Measurements from ENCODE around the gene GNG12.

Gene GNG12

DNA sequence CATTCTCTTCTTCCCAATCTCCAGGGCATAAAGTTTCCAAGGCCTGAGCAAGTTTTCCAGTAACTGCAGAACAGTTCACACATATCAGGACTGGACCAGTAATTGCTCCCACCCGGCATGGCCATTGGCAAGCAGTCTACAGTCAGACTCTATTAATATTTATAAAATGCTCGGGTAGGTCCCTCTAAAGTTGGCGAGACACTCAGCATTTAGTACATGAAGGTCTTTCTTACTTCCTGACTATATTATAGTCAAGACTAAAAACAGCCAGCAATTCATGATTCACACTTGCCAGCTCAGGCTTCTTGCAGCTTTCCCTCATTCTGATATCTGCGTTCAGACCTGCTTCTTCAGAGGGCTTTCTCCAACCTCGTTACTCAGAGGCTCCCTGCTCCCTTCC lies 122.8 kb downstream of the GNG12 start:
- TF ChIP-seq POLR2A (IDR thresholded peaks at IDR 0.05; ENCODE audit: low read length), result no peak
- TF ChIP-seq GATA1 (IDR thresholded peaks at IDR 0.05; ENCODE audit: low read depth, low read length), result no peak
- no peak for DNase-seq

DNA sequence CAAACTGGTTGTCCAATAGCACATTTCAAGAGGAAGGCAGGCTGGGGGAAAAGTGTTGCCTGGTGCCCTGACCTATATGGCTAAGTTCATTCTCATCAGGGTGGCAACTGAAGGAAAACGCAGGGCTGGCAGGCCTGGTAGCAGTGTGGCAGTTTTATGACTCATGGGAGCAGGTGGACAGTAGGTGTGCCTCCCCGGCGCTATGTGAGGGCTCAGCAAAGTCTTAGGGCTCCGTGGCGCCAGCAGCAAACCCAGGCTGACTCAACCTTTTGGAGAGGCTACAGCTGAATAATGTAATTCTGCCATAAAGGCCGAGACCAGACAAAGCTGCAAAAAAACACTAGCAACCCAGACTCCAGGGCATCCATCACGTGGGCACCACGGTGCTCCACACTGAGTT lies 124.7 kb downstream of the GNG12 start:
- DNase-seq, result no peak
- TF ChIP-seq POLR2A (IDR thresholded peaks at IDR 0.05; ENCODE audit: low read length), result no peak

DNA sequence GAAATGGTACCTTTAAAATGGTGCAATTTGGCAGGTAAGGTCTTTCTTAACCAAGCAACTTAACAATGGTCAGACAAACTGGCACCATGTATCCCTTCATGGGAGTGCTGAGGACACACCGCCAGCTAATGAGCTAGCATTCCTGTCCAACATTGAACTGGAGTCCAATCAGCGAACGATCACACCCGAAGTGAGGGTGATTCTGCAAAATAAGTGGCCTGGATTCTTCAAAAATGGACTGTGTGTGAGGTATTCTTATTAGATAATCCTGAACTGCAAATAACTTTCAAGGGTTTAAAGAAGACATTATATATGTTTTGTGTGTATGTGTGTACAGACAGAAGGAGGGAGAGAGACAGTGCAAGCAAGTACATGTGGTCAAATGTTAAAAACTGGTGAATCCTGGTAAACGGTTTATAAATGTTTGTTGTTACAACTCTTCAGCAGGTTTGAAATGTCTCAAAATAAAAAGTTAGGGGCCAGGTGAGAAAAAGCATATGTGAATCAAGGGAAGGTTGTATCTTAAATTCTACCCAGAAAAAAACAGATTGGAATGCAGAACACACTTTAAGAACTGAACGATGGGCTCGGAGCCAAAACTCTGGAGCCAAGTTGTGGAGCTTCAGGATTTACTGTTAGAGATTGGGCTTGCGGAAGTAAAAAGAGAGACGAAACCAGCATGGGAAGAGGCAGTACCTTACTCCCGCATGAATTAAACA lies 127.4 kb downstream of the GNG12 start:
- no peak for TF ChIP-seq POLR2A (IDR thresholded peaks at IDR 0.05; ENCODE audit: low read length)
- TF ChIP-seq GATA1 (IDR thresholded peaks at IDR 0.05; ENCODE audit: low read depth, low read length), result no peak
- no peak for DNase-seq

DNA sequence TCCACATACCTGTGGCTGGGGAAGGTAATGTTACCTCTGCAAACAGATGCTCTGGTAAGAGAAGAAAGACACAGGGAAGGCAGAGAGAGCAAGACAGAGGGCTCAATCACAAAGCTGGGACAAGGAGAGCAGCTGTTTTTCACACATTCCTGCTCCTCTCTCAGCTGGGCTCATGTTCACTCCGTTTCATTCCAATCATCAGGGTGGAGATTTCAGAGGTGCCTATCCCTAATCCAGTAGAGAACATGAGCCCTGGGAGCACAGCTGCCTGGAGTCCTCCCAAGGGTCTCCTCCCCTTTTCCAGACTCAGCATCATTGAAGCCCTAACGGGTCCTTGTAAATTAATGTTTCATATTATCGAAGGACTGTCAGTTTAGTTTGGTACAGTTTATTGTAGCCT lies 128.9 kb downstream of the GNG12 start:
- no peak for TF ChIP-seq GATA1 (IDR thresholded peaks at IDR 0.05; ENCODE audit: low read depth, low read length)
- no peak for TF ChIP-seq POLR2A (IDR thresholded peaks at IDR 0.05; ENCODE audit: low read length)
- DNase-seq, result no peak

DNA sequence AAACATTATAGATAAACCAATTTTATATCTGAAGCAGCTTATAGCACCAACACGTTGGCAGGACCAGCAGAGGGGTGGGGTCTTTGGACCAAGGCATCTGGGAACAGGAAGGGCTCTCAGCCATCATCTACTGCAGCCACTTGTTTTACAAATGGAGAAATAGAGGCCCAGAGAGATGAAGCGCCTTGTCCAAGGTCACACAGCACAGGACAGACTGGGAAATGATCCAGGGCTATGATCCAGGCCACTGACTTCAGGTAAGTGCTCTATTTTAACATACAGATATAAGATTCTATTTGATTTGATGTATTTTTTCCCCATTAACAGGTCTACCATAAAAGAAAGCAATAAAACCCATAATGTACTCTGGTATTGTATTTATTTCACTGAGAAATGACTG lies 131.4 kb downstream of the GNG12 start:
- no peak for DNase-seq
- TF ChIP-seq POLR2A (IDR thresholded peaks at IDR 0.05; ENCODE audit: low read length) (no peak), GATA1 (IDR thresholded peaks at IDR 0.05; ENCODE audit: low read depth, low read length) (no peak)

DNA sequence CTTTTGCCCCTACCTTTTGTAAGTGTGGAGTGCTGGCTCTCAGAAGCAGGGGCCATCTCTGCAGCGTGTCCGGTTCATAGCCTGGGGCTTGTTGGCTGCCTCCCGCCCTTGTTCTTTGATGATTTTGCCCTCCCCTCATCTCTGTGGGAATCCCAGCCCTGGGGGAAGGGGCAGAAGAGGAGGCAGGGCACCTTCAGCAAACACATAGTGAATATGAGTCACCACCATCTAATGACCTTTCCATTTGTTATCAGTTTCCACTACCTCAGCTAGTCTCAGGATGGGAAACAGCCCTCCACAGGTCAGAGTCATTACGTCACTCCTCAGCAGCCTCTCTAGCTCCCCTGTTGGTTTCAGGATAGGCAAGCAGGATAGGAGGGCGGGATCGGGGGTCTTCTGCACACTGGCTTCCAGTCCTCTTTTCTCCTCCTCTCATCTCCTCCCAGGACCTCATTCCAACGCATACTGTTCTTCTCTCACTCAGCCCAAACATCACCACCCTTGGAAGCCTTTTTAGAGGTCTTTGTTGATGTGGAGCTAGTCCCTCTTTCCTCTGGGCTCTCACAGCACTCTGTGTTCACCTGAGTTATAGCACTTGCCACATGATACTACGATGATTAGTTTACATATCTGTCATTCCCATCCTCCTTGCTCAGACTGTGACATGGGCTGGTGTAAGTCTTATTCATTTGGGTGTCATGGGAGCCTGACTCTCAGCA lies 132.4 kb downstream of the GNG12 start:
- peak; percentile 74 to 84 for DNase-seq
- TF ChIP-seq POLR2A (IDR thresholded peaks at IDR 0.05; ENCODE audit: low read length), result no peak
- TF ChIP-seq GATA1 (IDR thresholded peaks at IDR 0.05; ENCODE audit: low read depth, low read length), result no peak

DNA sequence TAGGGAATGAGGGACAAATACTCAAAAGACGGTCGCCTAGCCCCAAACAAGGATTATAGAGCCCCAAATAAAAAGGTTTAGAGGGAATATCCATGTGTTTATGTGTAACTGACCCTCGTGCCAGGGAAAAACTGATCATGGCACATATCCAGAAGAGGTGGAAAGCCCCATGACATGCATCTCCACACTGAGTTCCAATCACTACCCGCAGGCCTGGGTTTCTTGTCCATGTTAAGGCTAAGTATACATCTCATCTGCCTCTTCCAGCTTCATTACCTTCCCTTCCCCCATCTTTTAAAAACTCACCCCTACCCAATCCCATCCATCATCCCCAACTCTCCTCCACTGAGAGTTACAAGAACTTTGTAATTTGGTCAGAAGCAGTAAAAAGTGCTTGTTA lies 133.0 kb downstream of the GNG12 start:
- no peak for DNase-seq
- TF ChIP-seq GATA1 (IDR thresholded peaks at IDR 0.05; ENCODE audit: low read depth, low read length) (no peak), POLR2A (IDR thresholded peaks at IDR 0.05; ENCODE audit: low read length) (no peak)

DNA sequence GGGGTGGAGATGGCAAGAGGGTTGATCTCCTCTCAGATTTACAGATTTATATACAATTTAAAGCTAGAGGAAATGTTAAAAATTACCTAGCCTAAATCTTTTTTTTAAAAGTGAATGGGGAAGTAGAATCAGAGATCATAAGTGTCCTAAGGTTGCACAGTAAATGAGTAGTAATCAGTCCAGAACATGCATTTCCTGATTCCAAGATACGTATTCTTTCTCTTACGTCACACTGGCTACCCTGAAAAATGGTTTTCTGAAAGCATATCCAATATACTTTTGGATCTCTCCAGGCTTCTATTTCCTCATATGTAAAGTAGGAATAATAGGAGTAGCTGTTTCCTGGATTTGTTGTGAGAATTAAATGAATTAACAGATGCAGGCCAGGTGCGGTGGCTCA lies 136.6 kb downstream of the GNG12 start:
- DNase-seq, result peak in 1 of 2 experiments; percentile 39
- TF ChIP-seq GATA1 (IDR thresholded peaks at IDR 0.05; ENCODE audit: low read depth, low read length) (no peak), POLR2A (IDR thresholded peaks at IDR 0.05; ENCODE audit: low read length) (no peak)

DNA sequence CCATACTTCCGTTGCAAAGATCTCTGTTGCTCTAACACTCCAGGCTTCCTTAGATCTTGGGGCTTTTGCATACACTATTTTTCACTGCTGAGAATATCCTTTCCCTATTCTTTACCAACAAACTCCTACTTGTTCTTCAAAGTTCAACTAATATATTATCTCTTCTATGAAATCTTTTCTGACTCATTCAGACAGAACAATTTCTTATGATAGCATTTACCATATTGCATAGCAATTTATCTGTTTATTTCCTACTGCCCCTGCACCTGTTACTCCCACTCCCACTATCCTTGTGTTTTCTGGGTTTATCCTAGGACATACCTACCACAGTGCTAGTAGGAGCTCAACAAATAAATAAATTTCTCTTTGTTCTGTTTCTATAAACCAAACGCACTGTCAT lies 137.3 kb downstream of the GNG12 start:
- peak; percentile 23 to 42 for DNase-seq
- TF ChIP-seq GATA1 (IDR thresholded peaks at IDR 0.05; ENCODE audit: low read depth, low read length) (no peak), POLR2A (IDR thresholded peaks at IDR 0.05; ENCODE audit: low read length) (no peak)

DNA sequence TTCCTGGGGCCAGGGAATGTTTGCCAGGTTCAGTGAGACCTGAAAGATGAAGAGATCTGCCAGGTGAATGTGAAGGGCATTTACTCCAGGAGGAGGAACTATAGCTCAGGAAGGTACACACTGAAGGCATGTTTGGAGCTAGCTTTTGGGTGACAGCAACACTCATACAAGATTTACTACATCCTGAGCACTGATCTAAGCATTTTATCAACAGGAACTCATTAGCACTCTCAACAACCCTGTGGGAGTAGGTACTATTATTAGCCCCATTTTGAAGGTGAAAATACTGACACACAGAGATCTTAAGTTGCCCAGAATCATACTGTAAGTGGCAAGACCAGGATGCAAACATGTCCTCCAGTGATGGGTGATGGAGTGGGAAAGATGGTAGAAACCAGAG lies 141.6 kb downstream of the GNG12 start:
- DNase-seq, result no peak
- TF ChIP-seq GATA1 (IDR thresholded peaks at IDR 0.05; ENCODE audit: low read depth, low read length), result no peak
- no peak for TF ChIP-seq POLR2A (IDR thresholded peaks at IDR 0.05; ENCODE audit: low read length)

DNA sequence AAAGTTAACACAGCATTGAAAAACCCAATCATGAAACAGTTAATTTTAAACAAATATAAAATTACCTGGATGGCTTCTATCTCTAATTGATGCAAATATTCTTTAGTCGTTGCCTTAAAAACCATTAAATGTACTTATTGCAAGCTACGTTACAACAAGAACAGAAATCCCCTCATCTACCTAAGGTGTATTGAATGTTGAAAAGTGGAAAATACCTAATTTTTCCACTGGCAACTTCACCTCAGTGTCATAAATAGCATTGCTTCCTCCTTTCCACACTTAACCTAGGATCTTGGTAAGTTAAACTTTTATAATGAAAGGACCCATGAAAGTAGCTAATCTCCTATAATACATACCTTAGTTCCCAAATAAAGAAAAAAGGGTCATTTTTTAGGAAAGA lies 142.9 kb downstream of the GNG12 start:
- DNase-seq, result no peak
- TF ChIP-seq GATA1 (IDR thresholded peaks at IDR 0.05; ENCODE audit: low read depth, low read length) (no peak), POLR2A (IDR thresholded peaks at IDR 0.05; ENCODE audit: low read length) (no peak)

DNA sequence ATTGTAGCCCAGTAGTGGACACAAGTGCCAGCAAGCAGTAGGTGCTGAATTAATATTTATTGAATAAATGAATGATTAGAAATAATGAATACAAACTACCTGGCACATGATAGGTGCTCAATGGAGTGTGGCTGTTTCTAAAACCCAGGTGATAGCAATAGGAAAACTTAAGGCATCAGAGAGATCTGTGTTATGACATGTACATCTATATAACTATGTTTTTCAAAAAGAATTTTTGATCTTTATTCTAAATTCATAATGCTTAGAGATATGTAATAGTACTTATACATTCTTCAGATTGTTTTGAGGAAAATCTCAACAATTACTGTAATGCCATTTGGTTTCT lies 143.3 kb downstream of the GNG12 start:
- TF ChIP-seq GATA1 (IDR thresholded peaks at IDR 0.05; ENCODE audit: low read depth, low read length) (no peak), POLR2A (IDR thresholded peaks at IDR 0.05; ENCODE audit: low read length) (no peak)
- no peak for DNase-seq

DNA sequence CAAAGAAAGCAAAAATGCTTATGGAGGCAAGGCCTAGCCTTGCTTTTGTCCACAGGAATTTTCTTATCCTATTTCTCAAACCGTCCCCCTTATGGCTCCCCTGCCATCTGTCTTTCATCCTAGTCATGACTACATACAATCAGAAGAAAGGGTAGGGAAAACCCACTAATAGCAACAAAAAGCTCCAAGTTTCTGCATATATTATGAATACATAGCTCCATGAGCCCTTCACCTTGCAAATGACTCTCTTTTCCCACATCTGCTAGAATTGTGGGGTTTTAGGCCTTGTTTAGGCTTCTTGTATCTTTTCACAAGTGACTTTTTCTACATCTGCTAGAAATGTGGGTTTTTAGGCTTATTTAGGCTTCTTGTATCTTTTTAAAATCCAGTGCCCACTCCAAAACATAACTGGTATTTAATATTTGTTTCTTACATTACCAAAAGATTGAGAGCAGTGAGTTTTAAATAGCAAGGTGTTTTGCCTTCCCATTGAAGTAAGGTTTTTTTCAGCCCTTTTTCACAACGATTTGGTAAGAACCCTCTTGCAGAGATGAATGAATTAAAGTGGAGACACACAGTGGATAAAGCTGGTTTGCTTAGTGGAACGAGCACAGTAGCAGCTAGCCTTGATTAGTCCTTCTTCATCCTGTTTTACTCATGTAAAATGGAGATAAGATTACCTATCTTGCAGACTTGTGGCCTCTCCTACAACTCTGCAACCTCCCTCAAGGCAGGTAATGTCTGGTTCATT lies 143.8 kb downstream of the GNG12 start:
- DNase-seq, result peak; percentile 40 to 64

DNA sequence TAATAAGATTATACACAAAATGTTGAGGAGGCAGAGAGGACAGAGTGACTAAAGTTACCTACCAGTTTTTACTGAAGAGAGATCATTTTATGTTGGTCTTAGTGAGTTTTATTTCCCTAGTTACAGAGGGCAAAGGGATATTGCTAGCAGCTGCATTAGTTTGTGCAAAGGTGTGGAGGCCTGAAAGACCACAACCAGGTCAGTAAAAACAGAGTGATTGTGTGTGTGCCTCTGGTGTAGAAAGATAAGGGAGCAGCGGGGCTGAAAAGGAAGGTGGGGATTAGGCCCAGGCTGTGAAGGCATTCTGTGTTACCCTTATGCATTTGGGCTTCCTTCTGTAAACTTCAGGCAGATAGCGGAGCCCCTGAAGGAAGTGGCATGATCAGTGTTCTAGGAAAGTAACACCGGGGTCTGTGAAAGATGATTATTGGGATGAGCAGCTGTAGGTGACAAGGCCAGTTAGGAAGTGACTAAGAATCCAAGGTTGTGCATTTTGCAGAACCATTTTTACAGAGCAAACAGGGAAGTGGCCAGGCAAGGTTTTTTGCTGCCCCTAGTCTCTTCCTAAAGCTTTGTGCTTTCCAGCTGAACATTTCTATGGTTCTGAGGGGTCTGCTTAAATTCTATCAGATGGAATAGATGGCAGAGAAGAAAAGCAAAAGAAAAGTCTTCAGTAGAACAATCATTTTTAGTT lies 144.6 kb downstream of the GNG12 start:
- TF ChIP-seq GATA1 (IDR thresholded peaks at IDR 0.05; ENCODE audit: low read depth, low read length) (no peak), POLR2A (IDR thresholded peaks at IDR 0.05; ENCODE audit: low read length) (peak; percentile 58)
- DNase-seq, result peak; percentile 88 to 90

More for the DNA sequence above, 143.8 kb downstream of the GNG12 start:
- TF ChIP-seq GATA1 (IDR thresholded peaks at IDR 0.05; ENCODE audit: low read depth, low read length), result no peak
- peak; percentile 23 for TF ChIP-seq POLR2A (IDR thresholded peaks at IDR 0.05; ENCODE audit: low read length)

Data from erythroblast (primary cell).